ENCODE data around the gene MMP19.
A peak's percentile ranks its signal among the peaks of the same experiment; 100 is the strongest.
"Not testable (repeated sequence)": the region's sequence is repeated elsewhere in the genome, so short reads cannot be mapped to it uniquely, and the experiment has no call there.

Gene MMP19

DNA sequence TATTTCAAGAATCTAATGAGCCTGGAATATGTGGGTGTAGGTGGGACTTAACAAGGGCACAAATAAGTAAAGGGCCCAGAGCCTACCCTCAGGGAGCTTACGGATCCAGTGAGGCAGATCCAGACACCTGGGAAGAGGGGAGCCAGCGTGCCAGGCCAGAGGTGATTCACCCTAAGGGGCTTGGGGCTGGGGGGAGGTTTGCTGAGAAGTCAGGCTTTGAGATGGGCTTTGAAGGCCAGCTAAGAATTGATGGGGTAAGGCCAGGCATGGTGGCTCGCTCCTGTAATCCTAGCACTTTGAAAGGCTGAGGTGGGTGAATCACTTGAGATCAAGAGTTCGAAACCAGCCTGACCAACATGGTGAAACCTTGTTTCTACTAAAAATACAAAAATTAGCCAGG lies 695 bp upstream of the MMP19 start:
- DNase-seq: no peak

GRCh38 chr12:55840581-55841351 lies 2.0 kb downstream of the MMP19 start:
- no peak for DNase-seq

- no peak for DNase-seq
These were observed 3.2 kb downstream of the MMP19 start for GRCh38 chr12:55839345-55840140.

- no peak for DNase-seq
These were observed 4.4 kb downstream of the MMP19 start for GRCh38 chr12:55838361-55838760.

- not testable (repeated sequence) for DNase-seq
These were observed 8.3 kb downstream of the MMP19 start for GRCh38 chr12:55834400-55834799.

DNA sequence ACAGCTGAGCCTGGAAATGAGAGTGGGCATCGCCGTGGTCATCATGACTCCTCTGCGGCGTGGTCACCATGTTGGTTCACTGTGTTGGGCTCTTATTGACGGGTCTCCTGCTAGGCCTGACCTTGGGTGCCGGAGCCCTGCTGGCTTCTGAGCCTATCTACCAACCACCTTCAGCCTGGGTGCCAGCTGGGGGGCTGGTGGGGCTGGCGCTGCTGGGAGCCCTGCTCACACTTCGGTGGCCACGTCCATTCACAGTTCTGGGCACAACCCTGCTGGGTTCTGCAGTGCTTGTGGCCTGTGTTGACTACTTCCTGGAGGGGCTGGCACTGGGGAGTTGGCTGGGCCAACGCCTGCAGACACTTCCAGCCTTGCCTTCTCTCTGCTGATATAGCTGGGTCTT lies 9.7 kb downstream of the MMP19 start:
- no peak for DNase-seq

- no peak for DNase-seq
These were observed 11.3 kb downstream of the MMP19 start for GRCh38 chr12:55831447-55831815.

DNA sequence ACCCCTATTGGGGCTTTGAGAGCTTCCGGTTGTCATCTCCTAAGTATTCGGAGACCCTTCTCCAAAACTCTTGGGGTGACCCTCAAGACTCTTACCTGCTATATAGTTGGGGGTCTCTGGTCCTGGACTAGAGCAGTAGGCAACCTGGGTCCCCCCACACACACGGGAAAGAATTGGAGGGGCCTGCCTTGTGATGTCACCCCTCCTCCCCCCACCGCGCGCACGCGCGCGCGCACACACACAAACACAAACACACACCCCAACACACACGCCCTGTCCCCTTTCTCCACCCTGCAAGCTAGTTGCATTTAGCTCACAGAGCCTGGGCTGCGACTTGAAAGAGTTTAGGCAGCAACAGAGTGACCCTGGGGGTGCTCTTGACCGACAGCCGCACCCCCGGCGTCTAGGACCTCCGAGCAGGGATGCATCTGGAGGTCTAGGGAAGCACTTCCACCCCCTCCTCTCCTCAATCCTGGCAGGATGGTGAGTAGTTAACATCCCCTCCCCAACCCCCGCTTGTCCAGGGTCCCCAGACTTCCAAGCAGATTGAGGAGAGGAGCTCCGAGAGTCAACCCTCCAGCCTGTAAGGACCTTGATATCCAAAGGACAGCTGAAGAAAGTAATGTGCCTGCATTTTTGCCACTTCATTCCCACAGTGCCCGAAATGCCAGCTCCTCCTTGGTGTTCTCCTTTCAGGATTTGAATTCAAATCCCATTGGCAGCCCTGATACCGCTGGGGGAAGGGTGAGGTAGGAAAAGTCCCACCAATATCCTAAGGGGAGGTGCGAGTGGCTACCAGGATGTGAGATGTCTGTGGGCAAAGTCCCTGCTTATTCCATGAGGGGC lies 11.9 kb downstream of the MMP19 start:
- peak; percentile 18 for DNase-seq

DNA sequence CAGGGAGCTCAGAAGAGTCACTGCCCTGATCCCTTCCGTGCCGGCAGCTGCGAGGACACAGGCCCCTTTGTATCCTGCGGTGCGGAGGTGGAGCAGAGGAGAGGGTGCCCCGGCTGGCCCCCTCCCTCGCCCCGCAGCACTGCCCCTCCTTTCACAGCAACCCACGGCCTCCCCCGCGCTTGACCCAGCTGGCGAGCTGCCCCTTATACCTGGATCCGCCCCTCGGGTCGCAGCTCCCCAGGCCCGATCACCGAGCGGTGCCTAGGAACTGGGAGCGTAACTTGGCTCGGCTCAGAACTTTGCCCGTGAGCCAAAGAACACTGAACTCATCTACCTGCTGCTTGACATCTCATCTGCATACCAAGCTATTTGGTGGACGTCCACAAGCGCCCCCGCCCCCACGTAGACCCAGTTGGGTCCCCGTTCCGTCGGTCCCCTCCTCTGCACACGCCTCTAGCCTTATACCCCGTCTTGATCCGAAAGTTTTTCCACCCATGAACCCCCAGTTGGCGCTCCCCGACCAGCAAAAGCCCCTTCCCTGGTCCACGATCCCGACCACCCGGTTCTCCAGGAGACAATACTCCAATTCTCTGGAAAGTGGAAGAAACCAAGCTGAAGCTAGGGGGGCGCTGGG lies 12.7 kb downstream of the MMP19 start:
- DNase-seq: no peak

DNA sequence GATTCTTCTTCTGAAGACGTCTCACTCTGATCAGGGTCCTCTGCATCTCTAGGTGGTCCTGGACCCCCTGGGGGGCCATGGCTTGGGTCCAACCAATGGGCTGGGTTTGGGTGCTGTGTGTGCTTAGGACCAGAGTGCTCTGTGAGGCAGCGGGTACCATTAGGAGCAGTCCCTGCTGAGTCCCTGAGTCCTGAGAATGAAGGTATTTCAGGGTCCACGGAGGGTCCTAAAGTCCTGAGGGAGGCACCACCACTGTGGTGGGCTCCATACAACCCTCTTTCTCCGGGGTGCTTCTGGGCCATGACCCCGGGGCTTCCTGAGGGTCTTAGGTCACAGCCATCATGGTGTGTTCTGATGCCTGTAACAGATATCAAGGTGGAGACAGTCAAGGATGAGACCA lies 14.4 kb downstream of the MMP19 start:
- no peak for DNase-seq

DNA sequence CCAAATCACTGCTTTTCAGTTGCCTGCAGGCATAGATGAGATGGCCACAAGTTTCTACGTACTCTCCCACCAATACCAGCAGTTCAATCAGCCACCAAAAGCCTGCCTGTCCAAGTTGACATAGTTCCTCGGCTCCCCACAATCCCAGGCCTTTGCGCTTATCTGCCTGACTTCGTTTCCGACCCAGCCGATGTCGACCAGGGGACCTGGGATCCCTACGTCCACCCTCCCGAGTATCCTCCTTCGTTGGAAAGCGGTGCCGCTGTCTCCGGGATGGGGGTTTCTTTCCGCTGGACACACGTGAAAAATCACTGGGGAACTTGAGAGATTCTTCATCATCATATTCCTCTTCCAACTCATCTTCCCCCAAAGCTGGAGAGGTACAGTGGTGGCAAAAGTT lies 14.9 kb downstream of the MMP19 start:
- DNase-seq: no peak

DNA sequence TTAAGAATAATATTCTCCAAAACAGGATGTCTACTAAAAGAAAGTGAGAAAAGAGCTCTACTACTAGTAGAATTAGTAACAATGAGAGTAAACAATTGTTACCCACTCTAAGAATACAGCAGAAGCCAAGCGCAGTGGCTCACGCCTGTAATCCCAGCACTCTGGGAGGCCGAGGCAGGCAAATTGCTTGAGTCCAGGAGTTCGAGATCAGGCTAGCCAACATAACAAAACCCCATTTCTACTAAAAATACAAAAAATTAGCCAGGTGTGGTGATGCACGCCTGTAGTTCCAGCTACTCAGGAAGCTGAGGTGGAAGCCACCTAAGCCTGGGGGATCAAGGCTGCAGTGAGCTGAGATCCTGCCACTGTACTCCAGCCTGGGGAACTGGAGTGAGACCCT lies 18.0 kb downstream of the MMP19 start:
- no peak for DNase-seq

GRCh38 chr12:55823419-55823818 lies 19.3 kb downstream of the MMP19 start:
- DNase-seq: no peak

- no peak for DNase-seq
These were observed 20.5 kb downstream of the MMP19 start for GRCh38 chr12:55822228-55822627.

- DNase-seq: peak; percentile 35
These were observed 22.1 kb downstream of the MMP19 start for GRCh38 chr12:55820679-55821078.

DNA sequence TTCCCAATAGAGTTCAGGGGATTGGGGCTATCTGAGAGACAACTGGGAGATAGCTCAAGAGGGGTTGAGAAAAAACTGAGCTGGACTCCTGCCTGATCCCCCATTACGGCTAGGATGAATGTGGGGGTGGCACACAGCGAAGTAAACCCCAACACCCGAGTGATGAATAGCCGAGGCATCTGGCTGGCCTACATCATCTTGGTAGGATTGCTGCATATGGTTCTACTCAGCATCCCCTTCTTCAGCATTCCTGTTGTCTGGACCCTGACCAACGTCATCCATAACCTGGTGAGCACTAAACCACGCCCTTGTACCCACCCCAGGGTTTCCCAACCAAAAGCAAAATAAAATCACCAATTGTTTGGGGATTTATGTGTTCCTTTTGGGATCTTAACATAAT lies 23.9 kb downstream of the MMP19 start:
- no peak for DNase-seq

GRCh38 chr12:55818140-55818728 lies 24.5 kb downstream of the MMP19 start:
- no peak for DNase-seq

GRCh38 chr12:55817345-55818139 lies 25.2 kb downstream of the MMP19 start, which contains the start of the genes ORMDL2 and SARNP:
TSS of gene ORMDL2 (plus strand) at chr12:55818041. CDS start at chr12:55819000, 959 bp downstream.
TSS of gene SARNP (minus strand) at chr12:55817724. CDS start at chr12:55817701, 23 bp downstream.
- peak; percentile 100 for DNase-seq

GRCh38 chr12:55816881-55817344 lies 25.8 kb downstream of the MMP19 start:
- DNase-seq: no peak

- DNase-seq: no peak
These were observed 27.3 kb downstream of the MMP19 start for GRCh38 chr12:55815473-55815872.

DNA sequence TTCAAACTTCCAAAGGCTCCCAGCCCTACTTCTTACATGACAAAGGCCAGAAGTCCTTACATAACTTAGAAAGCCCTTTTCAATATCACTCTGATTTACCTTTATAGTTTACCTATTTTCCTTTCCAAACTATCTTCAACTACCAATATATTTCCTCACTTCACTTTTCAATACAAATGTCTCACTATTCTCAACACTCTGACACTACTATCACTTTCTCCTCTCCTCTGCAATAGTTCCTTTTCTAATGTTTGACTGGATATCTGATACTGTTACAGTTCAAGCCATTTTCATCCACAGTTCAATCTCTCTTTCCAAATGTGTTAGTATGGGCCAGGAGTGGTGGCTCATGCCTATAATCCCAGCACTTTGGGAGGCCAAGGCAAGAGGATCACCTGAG lies 28.5 kb downstream of the MMP19 start:
- DNase-seq: no peak

All from inflammatory macrophage treated with lipopolysaccharide for 4 hours (primary cell).